Hematopoietic multipotent progenitor cell treated with erythropoietin and hydrocortisone succinate and interleukin-3 and kit ligand, for 8 days (in vitro differentiated cells): ENCODE measurements around the gene FLNC.

Experiments used
- DNase-seq: peaks from one replicate; pipeline ENCODE4 v3.0.0-alpha.2; 2015

Gene FLNC

GRCh38 chr7:128865996-128866877 lies 36.0 kb downstream of the FLNC start:
- no peak for DNase-seq

GRCh38 chr7:128867241-128867640 lies 37.0 kb downstream of the FLNC start:
- no peak for DNase-seq

- no peak for DNase-seq
Observed at GRCh38 chr7:128867842-128868623, 37.8 kb downstream of the FLNC start.

- DNase-seq = no peak
Observed at GRCh38 chr7:128868624-128869137, 38.5 kb downstream of the FLNC start.

- DNase-seq = peak; percentile 51
Observed at GRCh38 chr7:128869138-128869943, 39.1 kb downstream of the FLNC start.

- no peak for DNase-seq
Observed at GRCh38 chr7:128869944-128870285, 39.7 kb downstream of the FLNC start.

DNA sequence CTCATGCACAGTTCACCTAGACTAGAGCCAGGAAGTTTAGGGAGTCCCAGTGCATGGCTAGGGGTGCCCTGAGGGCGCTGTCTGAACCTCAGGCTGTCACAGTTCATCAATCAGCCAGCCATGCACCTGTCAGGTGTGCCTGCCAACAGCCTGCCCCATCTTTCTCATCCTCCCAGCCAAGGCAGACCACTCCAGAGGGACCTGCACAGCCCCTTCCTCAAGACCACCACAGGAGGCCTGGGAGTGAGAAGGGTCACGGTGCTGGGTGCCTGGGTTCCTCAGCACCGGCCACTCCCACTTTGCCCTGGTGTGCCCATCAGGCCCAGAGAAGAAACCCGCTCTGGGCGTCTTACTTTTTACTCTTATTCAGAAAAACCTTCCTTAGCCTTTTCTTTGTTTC lies 40.8 kb downstream of the FLNC start:
- no peak for DNase-seq

DNA sequence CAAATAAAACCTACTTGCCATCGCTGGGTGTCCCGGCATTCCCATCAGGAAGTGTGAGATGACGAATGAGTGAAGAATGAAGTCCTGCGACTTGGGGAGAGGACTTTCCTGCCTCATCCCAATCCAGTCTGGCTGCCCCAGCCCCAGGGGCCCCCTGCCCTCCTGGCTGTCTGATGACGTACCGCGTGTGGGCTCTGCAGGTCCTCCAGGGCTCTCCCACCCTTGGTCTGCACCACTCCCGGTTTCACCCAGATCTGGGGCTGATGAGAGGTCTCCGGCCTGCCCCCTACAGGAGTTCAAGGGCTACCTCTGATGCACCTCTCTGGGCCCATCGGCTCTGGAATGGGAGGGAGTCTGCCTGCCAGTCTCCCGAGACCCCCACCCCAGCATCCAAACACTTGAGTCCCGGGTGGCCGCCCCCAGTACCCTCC lies 42.2 kb downstream of the FLNC start:
- DNase-seq = no peak

- DNase-seq = no peak
Observed at GRCh38 chr7:128873234-128873633, 43.0 kb downstream of the FLNC start.

DNA sequence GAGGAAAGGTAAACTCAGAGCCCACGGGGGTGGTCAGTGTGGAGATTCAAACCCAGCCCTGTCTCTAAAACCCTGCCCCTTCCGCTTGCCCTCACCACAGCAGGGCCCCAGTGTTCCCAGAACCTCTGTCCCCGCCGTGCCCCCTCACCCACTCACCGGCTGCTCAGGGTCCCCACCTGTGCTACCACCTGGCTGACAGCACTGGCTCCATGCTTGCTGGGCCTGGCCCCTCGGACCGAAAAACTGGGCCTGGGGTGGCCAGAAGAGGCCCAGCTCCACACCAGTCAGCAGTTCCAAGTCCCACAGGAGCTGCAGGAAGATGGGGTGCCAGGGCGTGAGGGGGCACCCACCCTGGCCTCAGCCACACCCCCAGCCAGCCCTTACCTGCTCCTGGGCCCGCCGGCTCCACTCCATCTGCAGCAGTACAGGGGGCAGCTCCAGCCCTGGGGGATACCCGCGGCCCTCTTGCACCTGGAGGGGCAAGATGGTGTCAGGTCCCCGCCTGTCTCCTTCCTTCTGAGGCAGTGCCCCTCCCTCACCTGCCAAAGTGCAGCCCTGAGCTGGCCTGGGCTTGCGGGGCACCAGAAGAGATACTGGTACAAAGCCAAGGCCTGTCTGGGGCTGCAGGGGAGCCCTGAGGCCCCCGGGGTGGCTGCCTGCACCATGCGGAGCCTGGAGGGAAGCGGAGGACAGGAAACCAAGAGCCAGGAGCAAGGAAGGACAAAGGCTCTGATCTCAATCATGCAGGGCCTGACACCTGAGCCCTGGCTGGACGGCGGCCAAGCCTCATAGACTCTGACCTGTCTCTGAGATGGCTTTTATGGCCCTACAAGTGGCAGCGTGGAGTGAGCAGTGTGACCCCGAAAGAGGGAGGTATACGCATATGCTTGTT lies 44.2 kb downstream of the FLNC start:
- no peak for DNase-seq

GRCh38 chr7:128875523-128875948 lies 45.3 kb downstream of the FLNC start:
- DNase-seq = no peak

DNA sequence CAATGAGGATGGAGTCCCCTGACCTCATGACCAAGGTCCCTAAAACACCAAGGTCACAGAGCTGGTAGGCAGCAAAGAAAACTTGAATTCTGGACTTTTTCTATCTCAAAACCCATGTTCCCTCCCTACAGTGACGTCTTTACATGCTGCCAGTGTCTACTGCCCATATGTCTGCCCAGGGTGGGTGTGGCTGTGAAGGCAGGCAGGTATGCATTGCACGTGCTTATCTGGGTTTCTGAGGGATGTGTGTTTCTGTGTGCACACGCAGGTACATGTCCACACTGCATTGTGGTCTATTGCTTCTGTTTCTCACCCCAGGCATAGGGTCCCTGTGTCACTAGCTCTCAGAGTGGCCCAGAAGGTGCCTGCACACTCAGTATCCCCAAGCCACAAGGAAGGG lies 45.9 kb downstream of the FLNC start:
- no peak for DNase-seq

GRCh38 chr7:128876586-128876977 lies 46.4 kb downstream of the FLNC start:
- DNase-seq = no peak

- no peak for DNase-seq
Observed at GRCh38 chr7:128876978-128877755, 47.0 kb downstream of the FLNC start.

GRCh38 chr7:128877756-128878120 lies 47.5 kb downstream of the FLNC start:
- no peak for DNase-seq

- no peak for DNase-seq
Observed at GRCh38 chr7:128878226-128879105, 48.3 kb downstream of the FLNC start.

DNA sequence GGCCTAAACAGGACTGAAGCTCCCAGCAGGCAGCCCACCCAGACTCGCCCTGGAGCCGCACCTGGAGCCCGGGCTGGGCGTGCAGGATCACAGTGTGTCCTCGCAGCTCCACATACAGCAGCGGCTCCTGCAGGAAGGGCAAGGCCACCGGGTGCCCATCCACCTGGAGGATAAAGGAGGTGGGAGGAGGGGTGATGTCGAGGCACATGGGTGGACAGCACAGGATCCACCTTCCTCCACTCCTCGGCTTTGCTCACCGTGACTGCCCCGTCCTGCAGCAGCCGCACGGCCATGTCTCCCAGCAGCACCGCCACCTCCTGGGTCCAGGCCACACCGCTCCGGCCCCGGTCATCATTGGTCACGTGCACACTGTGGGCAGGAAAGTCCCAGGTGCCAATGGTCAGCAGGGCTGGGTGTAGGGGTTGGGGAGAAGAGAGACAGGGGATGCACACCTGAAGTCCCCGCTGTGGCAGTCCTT lies 49.3 kb downstream of the FLNC start:
- no peak for DNase-seq

DNA sequence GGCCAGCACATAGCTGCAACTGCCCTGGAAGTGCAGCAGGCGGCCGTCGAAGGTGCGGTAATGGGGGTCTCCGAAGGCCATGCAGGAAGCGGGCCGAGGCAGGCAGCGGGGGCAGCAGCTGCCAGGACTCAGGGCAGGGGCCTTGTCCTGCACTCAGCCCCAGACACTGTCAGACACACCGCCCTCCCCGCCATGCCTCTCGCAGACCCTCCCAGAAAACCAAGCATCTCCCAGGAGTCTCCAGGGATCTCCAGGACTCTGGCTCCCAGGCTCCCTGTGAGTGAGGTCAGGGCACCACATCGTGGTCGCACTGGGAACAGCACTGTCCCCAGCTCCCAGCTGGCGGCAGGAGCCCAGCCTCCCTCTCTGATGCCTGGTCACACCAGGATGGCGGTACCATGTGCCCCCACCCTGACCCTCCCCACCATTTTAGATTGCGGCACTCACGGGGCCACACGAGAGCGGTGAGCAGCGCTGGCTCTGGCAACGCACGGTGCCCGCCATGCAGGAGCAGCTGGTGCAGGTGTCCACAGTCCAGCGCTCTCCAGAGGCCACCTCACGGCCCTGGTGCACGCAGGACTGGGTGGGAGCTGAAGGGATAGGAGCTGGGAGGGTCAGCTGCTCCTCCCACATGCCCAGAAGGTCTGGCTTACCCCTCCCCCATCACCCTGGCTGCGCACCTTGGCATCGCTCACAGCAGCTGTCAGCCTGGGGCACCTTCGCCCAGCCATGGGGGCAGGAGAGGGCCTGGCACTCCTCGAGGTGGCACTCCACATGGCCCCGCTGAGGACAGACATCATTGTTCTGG lies 49.9 kb downstream of the FLNC start:
- peak; percentile 22 for DNase-seq

GRCh38 chr7:128880791-128881457 lies 50.7 kb downstream of the FLNC start:
- DNase-seq = no peak
